Fibroblast of lung (primary cell): ENCODE data around the gene MMS22L. TPM values are rescaled to one million over a fixed set of nuclear protein-coding genes. Genes with fewer than 3 reads are reported as not detected.
A peak's percentile ranks its signal among the peaks of the same experiment; 100 is the strongest.

Experiments
- DNase-seq, 2 donors: peaks; one replicate each; pipeline versions ENCODE4 v3.0.0 to v3.0.0-alpha.2; 2010; ENCODE audit warnings: low read depth in 2 of 2
- H2AFZ ChIP-seq: 2 replicates; pipeline ENCODE4 v1.5.1; 2012; ENCODE audit warnings: low read length, control low read depth, inconsistent platforms
- H3K27ac ChIP-seq: 2 replicates; pipeline ENCODE4 v1.5.1; 2011; ENCODE audit warnings: low read length, control low read depth; ENCODE audit not compliant: insufficient read depth
- H3K27me3 ChIP-seq: 2 replicates; pipeline ENCODE4 v1.5.1; 2011; ENCODE audit warnings: mild to moderate bottlenecking, low read length; ENCODE audit not compliant: control insufficient read depth, insufficient read depth
- H3K36me3 ChIP-seq: 2 replicates; pipeline ENCODE4 v1.5.1; 2011; ENCODE audit warnings: low read length; ENCODE audit not compliant: control insufficient read depth, insufficient read depth
- H3K4me1 ChIP-seq: 2 replicates; pipeline ENCODE4 v1.5.1; 2011; ENCODE audit warnings: low read length; ENCODE audit not compliant: control insufficient read depth, insufficient read depth; ENCODE audit errors: extremely low read depth
- H3K4me2 ChIP-seq: 2 replicates; pipeline ENCODE4 v1.5.1; 2011; ENCODE audit warnings: low read length, control low read depth; ENCODE audit not compliant: insufficient read depth; ENCODE audit errors: extremely low read depth
- H3K4me3 ChIP-seq, 4 experiments: fragments of 200-600 bp in 1 of 4; sonication (generic) in 1 of 4; replicated peaks in 1 of 4; 2 replicates each; pipeline ENCODE4 v1.5.1; 2011 to 2016; ENCODE audit warnings: low read length in 4 of 4, low read depth in 3 of 4, mild to moderate bottlenecking in 3 of 4, control low read depth in 2 of 4, inconsistent platforms in 1 of 4, mixed read lengths in 1 of 4; ENCODE audit not compliant: insufficient read depth in 1 of 4; ENCODE audit errors: control extremely low read depth in 1 of 4
- H3K79me2 ChIP-seq: 2 replicates; pipeline ENCODE4 v1.5.1; 2012; ENCODE audit warnings: mild to moderate bottlenecking, low read length, inconsistent platforms; ENCODE audit not compliant: control insufficient read depth, insufficient read depth
- H3K9ac ChIP-seq: 2 replicates; pipeline ENCODE4 v1.5.1; 2011; ENCODE audit warnings: mild to moderate bottlenecking, low read length, control low read depth; ENCODE audit not compliant: insufficient read depth
- H3K9me3 ChIP-seq: 2 replicates; pipeline ENCODE4 v1.5.1; 2012; ENCODE audit warnings: low read depth, low read length; ENCODE audit not compliant: control insufficient read depth, insufficient read depth
- H4K20me1 ChIP-seq: 2 replicates; pipeline ENCODE4 v1.5.1; 2011; ENCODE audit warnings: low read length; ENCODE audit not compliant: control insufficient read depth, insufficient read depth; ENCODE audit errors: extremely low read depth
- CTCF ChIP-seq, 2 donors: IDR thresholded peaks in 1 of 2; conservative IDR thresholded peaks in 1 of 2; 1 replicate in 1 of 2; 2 replicates in 1 of 2; pipeline ENCODE4 v1.5.1; 2011 to 2012; ENCODE audit warnings: low read length in 2 of 2, control low read depth in 1 of 2, inconsistent platforms in 1 of 2, low read depth in 1 of 2, mild to moderate bottlenecking in 1 of 2
- EZH2 ChIP-seq: IDR thresholded peaks from 2 replicates; pipeline ENCODE4 v1.5.1; 2012; ENCODE audit warnings: low read length, control low read depth, mild to moderate bottlenecking; ENCODE audit errors: missing control alignments
- polyA plus RNA-seq, 2 donors: library from polyadenylated mRNA; depleted of rRNA in 1 of 2; stranded (reverse) in 1 of 2; unstranded in 1 of 2; fragments of >200 nt; gene quantifications; 2 replicates each; pipeline ENCODE4 v1.2.1, GENCODE V29; 2011 to 2012; ENCODE audit warnings: missing spikeins in 1 of 2
- total RNA-seq: library from RNA; depleted of rRNA; stranded (reverse); fragments of >200 nt; gene quantifications from 2 replicates; pipeline ENCODE4 v1.2.1, GENCODE V29; 2014

Gene MMS22L
- total and polyA plus RNA-seq, 2 donors (not counting 1 experiment from before 2014, with no cell fraction given) = 9.5 to 11.1 TPM

GRCh38 chr6:97176468-97176867 lies 106.5 kb downstream of the MMS22L start:
- Histone ChIP-seq H3K27me3 (no peaks in the 10 kb centered on the region), H3K4me3 (no peak overlapping the region), H3K9ac (no peak overlapping the region), H3K27ac (no peak overlapping the region), H2AFZ (no peak overlapping the region), H3K36me3 (no peaks in the 10 kb centered on the region), H4K20me1 (no peaks in the 10 kb centered on the region), H3K4me2 (no peak overlapping the region), H3K9me3 (no peaks in the 10 kb centered on the region), H3K4me1 (no peaks in the 10 kb centered on the region), H3K79me2 (no peaks in the 10 kb centered on the region)
- DNase-seq = peak in 1 of 2 donors; percentile 50
- TF ChIP-seq CTCF (conservative IDR thresholded peaks at IDR 0.05 in 1 of 2, IDR thresholded peaks at IDR 0.05 in 1 of 2; ENCODE audit: low read depth in 1 of 2, low read length in 2 of 2) = no peak
- no peak for TF ChIP-seq EZH2

GRCh38 chr6:97175806-97176205 lies 107.2 kb downstream of the MMS22L start:
- Histone ChIP-seq H4K20me1 (no peaks in the 10 kb centered on the region), H3K4me1 (no peaks in the 10 kb centered on the region), H3K27ac (no peak overlapping the region), H2AFZ (no peak overlapping the region), H3K36me3 (no peaks in the 10 kb centered on the region), H3K9me3 (no peaks in the 10 kb centered on the region), H3K4me3 (no peak overlapping the region), H3K79me2 (no peaks in the 10 kb centered on the region), H3K9ac (no peak overlapping the region), H3K27me3 (no peaks in the 10 kb centered on the region), H3K4me2 (no peak overlapping the region)
- peak in 1 of 2 donors; percentile 51 for DNase-seq
- no peak for TF ChIP-seq CTCF (conservative IDR thresholded peaks at IDR 0.05 in 1 of 2, IDR thresholded peaks at IDR 0.05 in 1 of 2; ENCODE audit: low read depth in 1 of 2, low read length in 2 of 2)
- no peak for TF ChIP-seq EZH2

GRCh38 chr6:97174471-97174870 lies 108.5 kb downstream of the MMS22L start:
- Histone ChIP-seq H3K9me3 (no peaks in the 10 kb centered on the region), H3K4me2 (no peak overlapping the region), H3K27ac (no peak overlapping the region), H3K27me3 (no peaks in the 10 kb centered on the region), H3K4me1 (no peaks in the 10 kb centered on the region), H3K36me3 (no peaks in the 10 kb centered on the region), H3K9ac (no peak overlapping the region), H3K79me2 (no peaks in the 10 kb centered on the region), H3K4me3 (no peak overlapping the region), H2AFZ (no peak overlapping the region), H4K20me1 (no peaks in the 10 kb centered on the region)
- TF ChIP-seq CTCF (conservative IDR thresholded peaks at IDR 0.05 in 1 of 2, IDR thresholded peaks at IDR 0.05 in 1 of 2; ENCODE audit: low read depth in 1 of 2, low read length in 2 of 2) = no peak
- TF ChIP-seq EZH2 = no peak
- no peak for DNase-seq
